ENCODE results near the gene TIMMDC1.

GRCh38 chr3:119481079-119481478 lies 17.3 kb upstream of the TIMMDC1 start:
- TF ChIP-seq ZNF274 (IDR thresholded peaks at IDR 0.05; ENCODE audit: low read depth, low read length) (no peak), YY1 (IDR thresholded peaks at IDR 0.05; ENCODE audit: insufficient read depth, insufficient read length) (no peak)

Measured in NT2/D1 (cell line).